GOT3 (cell line): ENCODE measurements around the gene BCL2L15.

Source experiments
- DNase-seq: peaks from one replicate; lab custom pipeline; 2025; ENCODE audit warnings: mixed read lengths; lab: John Stamatoyannopoulos, UW

BCL2L15 gene

DNA sequence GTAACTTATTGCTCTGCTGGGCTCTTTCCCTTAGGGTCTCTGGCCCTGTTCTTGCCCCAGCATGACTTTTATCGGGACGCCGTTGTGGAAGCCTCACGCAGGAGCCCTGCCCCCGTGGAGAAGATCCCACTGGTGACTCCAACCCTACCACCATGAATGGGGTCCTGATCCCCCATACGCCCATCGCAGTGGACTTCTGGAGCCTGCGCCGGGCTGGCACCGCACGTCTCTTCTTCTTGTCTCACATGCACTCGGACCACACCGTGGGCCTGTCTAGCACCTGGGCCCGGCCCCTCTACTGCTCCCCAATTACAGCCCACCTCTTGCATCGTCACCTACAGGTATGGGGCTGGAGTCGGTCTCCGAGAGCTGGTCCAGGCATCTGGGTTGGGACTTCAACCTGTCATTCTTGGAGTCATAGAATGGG is 18.1 kb upstream of the BCL2L15 start:
- DNase-seq, result no peak

DNA sequence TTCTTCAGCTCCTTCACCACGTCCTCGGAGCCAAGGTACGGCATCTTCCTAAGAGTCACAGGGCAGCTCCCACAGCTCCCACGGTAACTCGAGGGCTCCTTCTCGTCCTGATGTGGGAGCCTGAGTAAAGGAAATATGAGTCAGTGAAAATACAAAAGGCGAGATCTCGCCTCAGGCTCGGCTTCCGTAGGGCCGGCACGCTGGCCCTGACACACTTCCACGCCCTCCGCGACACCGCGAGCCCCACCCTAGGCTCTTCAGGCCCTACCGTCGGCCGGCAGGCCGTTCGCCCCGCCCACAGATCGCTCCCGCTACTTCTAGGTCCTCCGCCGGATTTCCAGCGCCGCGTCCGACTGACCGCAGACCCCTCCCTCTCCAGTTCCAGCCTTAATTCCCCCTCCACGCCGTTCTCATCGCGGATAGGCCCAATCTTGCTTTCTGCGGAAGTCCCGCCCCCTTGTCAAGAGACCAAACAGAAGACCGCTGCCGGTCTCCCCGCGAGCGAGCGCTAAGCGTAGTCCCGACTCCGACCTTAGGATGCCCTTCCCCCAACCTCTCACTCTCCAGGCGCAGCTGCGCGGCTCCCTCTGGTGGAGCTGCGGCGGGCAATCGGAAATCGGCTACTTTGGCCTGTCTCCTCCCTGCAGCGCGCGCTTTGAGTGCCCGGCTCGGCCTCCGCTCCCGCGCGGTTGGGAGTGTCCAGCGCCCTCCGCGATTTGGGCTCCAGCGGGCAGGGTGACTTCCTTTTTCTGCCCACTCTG is 17.5 kb upstream of the BCL2L15 start, which contains the start of the genes AP4B1 and DCLRE1B:
AP4B1 (minus strand) TSS at position 126 of the 761 bp plus-strand sequence; CDS start at position 44, 82 bp downstream.
DCLRE1B (plus strand) TSS at position 653 of the 761 bp plus-strand sequence. CDS start 261 bp downstream, outside the sequence.
- peak; percentile 86 for DNase-seq

DNA sequence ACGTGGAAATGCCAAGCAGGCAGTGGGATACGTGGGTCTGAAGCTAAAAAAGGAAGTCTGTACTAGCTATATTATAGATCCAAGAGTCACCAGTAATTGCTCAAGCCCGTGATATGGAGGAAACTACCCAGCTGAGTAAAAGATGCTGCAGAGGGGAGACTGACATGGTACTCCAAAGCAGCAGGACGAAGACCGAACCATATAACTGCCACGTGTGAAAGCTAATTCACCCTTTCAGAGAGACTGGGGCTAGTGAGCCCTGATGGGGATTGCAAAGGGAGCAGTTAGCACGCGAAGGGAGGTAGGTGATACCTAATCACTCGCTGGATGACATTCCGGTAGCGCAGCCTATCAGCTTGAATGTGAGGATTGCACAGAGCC is 16.9 kb upstream of the BCL2L15 start:
- no peak for DNase-seq

DNA sequence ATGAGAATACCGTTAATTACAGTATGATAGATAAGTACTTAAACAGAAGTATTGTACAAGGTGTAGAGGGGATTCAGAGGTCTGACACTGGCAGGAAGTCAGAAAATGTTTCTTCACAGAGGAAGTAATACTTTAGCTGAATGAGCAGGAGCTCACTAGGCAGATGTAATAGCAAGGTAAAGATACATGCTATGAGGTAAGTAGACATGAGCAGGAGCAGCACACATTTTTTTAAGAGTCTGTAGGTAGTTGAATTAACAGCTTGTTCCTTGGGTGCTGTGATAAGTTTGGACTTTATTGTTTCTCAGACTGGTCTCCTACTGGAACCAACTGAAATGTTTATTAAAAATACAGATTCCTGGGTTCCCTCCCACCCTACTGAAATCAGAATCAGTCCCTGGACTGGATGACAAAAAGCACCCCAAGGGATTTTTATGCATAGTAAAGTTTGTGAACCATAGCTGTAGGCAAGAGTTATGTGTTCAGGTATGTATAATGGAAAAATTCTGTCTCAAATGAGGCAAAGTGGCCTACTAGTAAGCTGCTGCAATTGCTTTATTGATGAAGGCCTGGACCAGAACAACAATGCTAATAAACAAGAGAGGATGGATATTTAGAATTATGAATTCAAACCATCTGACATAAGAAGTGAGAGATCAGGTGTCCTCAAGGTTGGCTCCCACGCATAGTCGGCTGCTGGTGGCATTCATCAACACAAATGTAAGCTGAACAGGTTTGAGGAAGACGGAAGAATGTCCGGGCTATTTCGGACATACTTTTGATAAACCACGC is 16.3 kb upstream of the BCL2L15 start:
- DNase-seq, result no peak

DNA sequence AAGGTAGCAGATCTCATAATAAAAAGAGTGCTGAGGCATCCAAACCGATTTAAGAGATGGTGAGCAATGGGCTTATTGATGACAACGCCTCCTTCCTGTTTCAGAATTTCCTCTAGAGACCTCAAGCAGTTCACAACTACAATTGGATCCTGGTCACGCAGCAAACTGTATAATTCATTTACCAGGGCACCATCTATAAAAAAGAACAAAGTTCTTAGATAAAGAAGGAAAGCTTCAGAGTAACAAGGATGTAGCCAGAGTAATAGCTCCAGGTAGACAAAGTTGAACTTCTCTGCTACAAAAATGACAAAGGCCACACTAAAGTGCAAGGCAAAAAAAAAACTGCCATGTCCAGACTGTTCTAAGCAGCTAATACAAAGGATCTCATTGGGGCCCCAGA is 13.8 kb upstream of the BCL2L15 start:
- DNase-seq, result no peak

DNA sequence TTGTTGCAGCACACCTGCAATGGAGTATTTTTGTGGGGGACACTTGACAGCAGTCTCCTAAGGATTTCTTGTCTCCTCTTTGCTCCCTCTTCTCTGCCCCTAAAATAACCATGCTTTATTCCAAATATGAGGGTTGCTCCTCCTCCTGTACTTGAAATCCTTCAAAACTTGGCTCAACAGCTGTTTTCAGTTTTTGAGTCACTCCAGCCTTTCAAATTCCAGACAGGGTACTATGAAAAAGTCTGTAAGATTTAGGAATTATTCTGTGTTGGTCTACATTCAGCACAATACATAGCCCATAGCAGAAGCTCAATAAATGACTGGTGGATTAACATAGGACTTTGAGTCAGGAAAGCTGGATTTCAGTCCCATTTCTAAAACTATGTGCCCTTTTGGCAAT is 11.7 kb upstream of the BCL2L15 start:
- DNase-seq, result no peak

DNA sequence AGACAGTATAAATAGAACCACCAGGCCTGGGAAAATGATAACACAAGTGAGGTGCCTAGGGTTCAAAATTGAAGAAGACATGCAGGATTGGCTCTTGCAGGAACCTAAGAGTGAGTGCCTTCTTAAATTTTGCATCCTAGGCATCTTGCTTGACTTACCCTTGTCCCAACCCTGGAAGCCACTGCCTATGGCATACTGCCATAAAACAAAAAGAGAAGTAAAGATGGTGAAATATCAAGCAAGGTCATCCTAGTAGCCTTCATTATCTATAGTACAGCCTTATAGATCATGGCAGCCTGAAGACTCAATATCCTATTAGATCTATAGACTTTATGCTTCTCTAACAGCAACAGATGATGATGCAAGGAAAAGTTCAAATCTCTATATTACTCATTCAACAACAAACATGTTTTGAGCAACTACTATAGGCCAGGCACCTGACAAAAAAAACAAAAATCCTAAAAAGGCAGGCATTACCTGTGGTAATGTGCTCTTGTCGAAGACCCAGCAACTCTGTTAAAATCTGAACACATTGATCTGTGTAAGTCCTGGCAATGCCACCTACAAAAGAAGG is 10.9 kb upstream of the BCL2L15 start:
- no peak for DNase-seq

DNA sequence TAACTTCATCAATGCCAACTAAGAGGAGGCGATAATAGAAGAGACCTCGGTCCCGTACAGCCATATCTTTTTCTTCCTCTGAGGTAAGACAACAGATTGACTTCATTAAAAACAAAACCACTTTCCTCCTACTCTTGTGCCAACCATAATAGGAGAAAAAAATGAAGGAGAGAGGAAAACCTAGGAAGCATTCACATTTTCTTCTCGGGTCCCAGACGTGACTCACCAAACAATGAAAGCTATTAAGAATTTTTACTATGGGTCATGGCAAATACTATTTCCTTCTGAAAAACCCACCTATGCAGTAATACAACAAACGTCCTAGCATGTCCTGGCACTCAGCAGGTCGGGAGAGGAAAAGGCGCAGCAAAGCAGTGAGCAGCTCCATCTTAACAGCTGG is 8.6 kb upstream of the BCL2L15 start:
- DNase-seq, result no peak

DNA sequence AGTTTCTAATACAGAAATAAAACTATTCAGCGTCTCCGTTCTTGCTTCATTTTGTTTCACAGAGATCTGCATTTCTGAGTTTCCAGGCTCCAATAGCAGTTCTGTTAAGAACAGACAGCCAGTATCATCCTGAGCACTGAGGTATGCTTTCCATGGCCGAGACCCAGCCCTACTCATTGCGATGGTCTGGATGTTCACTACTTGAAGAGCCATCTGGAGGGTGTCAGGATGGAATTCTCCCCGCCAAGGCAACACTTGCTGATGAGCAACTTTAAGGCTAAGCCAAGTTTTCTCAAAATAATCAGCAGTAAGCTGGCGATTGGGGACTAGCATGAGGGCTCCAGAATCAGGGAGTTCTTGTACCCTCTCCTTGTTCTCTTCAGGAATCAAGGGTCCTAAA is 7.7 kb upstream of the BCL2L15 start:
- no peak for DNase-seq

DNA sequence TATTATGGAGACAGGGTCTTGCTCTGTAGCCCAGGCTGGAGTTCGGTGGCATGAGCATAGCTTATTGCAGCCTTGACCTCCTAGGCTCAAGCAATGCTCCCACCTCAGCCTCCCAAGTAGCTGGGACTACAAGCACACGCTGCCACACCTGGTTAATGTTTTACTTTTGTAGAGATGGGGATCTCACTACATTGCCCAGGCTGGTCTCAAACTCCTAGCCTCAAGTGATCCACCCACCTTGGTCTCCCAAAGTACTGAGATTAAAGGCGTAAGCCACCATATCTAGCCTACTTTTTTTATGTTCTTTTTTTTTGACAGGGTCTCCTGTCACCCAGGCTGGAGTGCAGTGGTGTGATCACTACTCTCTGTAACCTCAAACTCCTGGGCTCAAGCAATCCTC is 5.9 kb upstream of the BCL2L15 start:
- no peak for DNase-seq

DNA sequence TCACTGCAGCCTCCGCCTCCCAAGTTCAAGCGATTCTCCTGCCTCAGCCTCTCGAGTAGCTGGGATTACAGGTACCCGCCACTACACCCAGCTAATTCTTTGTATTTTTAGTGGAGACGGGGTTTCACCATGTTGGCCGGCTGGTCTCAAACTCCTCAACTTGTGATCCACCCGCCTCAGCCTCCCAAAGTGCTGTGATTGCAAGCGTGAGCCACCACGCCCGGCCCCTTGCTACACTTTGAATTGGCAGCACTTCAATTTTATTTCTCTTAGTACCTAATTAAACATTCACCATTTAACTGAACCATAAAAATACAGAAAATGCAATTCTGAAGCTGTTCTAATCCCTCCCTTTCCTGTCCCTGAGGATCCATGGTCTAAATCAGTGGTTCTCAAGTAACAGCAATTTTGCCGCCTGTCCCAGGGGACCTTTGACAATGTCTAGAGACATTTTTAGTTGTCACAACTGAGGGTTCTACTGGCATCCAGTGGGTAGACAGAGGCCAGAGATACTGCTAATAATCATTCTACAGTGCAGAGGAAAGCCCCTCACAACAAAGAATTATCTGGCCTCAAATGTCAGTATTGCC is 4.3 kb upstream of the BCL2L15 start:
- no peak for DNase-seq

DNA sequence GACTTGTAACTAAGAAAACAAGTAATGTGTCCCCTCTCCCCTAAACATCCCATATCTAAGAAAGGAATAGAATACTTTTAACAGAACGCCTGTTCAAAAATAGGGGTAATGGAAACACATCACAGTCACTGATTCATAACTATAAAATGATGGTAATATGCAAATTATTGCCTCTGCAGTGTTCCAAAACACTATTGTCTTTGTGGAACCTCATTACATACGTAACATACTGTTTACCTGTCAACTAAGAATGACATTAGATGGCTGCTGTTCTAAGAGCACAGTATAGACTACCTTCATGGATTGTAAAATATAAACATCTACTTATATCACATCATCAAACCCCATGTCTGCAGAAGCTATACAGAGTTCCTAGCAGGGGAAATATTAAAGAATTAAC is 3.4 kb upstream of the BCL2L15 start:
- no peak for DNase-seq

DNA sequence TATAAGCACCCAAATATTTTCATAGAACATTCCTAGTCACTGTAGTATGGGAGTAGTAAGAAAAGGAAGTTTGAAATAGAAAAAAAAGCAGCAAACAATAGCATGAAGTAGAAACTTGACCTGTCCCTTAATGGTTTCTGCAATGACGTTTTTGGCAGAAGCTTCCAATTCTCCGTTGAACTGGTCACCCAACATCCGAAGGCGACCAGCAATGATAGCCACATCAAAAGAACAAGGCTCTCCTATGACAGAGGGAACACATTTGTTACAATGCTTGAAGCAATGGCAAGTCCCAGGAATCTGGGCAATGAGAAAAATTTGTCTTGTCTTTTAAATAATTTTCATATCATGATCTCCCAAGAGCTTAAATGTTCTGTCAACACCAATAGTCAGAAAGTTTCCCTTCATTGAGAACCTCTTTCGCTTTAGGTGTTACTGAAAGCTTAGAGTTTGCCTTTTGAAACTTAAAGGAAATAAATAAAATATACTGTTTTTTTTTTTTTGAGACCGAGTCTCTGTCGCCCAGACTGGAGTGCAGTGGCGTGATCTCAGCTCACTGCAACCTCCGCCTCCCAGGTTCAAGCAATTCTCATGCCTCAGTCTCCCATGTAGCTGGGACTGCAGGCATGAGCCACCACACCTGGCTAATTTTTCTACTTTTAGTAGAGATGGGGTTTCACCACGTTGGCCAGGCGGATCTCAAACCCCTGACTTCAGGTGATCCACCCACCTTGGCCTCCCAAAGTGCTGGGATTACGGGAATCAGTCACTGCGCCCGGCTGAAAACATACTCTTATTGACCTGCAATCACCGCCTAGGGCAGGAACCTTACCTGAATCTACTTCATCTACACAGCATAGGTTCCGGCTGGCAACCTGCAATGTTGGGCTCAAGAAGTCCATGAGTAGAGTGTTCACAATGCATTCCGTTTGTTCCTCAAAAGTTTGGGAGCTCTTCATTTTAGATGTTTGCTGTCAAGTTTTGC is 672 bp downstream of the BCL2L15 start:
- DNase-seq, result no peak

DNA sequence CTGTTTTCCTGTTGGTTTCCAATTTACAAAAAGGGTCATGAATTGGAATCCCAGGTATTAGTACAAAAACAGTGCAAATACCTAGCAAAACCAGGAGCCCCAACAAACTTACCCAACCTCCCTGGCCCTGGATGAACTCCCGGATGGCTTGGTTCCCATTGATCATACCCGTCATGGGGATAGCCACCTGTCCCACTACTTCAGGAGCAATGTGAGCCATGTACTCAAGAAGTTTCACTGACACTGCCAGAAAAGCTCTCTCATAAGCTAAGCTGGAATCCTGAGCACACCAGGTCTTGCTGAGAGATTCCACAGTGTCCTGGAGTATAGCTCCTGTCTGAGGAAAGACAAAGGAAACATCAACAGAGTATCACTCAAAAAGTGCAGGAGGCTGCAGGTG is 5.7 kb downstream of the BCL2L15 start:
- no peak for DNase-seq

DNA sequence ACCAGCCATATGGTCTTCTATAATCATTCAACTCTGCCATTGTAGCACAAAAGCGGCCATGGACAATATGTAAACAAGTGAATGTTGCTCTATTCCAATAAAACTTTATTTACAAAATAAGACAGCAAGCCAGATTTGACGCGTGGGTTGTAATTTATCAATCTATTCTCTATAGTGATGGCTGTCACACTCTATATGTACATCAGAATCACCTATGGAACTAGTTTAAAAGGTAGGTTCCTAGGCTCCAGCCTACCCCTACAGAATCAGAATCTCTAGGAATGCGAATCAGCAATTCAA is 7.7 kb downstream of the BCL2L15 start:
- DNase-seq, result no peak

DNA sequence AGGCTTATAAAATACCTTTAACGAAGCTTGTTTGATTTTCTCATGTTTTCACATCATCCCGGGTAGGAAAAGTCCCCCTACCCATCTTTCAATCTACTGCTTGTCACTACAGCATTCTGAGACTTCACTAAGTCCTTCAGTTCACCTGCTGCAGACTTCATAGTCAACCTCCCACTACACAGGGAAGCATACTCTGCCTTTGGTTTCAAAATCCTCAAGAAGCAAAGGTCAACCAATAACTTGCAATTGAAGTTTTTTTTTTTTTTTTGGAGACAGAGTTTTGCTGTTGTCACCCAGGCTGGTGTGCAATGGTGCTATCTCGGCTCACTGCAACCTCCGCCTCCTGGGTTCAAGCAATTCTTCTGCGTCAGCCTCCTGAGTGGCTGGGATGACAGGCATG is 11.2 kb downstream of the BCL2L15 start:
- no peak for DNase-seq

DNA sequence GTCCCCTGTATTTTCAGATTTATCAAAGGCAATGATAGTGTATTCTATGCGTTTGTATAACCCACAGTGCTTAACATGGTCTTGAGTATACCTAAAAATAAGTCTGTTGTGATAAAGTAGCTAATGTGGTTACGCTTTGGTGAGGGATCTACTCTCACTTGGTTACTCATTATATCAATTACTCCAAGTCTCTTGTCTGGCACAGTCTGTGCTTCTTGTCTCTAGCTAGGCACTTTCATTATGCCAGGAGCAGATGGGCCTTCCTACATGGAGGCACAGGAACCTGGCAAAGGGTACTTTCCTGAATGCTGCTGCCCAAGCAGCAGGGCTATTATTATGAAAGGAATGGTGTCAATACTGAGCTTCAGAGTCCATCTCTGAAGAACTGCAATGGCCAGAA is 11.7 kb downstream of the BCL2L15 start:
- DNase-seq, result no peak

DNA sequence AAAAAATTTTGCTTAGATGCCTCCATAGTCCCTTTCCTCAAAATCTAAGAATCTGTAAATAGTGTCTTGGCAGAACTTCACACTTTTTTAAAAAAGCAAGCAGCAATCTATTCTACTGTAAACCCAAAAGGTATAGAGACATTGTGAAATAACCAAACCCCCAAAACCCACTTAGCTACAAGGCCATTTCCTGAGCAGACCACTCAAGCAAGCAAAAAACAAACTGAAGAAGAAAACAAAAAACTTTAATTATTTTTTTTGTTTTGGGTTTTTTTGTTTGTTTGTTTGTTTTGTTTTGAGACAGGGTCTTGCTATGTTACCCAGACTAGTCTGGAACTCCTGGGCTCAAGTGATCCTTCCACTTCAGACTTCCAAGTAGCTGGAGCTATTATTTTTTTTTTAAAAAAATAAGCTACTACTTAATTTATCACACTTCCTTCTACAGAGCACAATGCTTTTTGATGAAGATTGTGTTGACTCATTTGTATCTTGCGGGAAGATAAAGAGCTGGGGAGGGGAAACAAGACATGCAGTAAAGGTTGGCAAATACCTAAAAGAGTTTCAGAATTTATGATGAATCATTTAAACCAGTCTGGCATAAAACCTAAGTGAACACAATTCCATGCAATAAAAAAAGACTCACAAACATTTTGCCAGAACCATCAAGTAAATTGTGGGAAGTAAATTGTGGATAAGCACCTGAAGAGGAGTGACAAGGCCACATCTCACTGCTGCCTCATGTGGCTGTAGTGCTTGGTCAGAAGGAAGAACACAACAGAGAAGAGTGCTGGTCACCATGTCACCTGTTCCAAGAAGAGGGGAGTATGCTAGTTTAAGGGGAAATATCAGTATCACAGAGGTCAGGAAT is 13.1 kb downstream of the BCL2L15 start:
- DNase-seq, result no peak

DNA sequence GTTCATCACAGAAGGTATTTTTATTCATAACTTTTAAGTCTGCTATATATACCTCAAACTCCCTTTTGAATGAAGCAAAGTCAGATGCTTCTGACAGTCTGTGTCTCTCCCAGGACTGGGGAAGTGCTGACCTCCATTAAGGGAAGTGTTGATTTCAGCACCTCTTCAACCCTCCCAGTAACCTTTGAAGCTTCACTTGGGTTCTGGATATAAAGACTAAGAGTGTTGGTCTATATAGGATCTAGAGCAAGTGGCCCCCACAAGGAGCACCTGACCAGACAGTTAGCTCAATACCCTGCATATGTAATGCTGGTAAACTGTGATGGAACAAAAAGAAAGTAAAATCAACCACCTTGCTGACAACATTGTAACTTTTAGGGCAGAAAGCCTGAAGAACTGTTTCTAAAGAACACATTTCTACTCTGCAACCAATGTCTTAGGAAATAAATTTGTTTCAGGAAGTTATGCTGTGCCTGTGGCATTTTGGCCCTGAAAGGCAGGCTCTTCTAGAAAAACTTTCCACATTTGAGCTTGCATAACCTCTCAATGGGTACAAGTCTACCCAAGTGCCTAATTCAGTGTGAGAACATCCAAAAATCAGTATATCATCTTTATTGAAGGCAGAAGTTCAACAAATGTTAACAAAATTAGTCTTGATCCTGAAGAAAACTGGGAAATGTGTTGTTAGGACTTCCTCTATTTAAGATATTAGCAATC is 15.0 kb downstream of the BCL2L15 start:
- DNase-seq, result no peak

DNA sequence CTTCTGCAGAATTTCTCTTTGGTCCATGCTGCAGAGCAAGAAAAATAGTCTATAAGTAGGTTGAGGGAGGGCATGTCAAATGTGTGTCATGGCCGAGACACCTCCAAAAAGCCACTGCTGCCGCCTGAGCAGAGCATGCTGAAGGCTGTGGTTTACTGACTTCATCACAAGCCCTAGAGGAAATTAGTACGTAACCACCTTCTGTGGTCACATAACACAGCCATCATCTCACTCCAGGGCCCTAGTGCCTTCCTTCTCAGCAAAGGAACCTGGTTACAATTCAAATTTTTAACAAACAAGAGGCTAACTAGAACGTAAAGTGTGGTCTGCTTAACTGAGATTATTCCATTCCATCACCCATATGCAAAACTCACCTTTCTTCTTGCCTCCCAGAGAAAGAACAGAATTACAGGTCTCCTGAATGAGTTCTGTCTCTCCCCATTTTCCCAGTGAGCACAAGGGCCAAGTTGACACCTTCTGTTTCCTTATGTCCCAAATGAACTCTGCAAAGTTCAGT is 15.7 kb downstream of the BCL2L15 start, which contains the start of gene PTPN22:
PTPN22 (minus strand) TSS at position 116 of the 517 bp plus-strand sequence.
- DNase-seq, result peak; percentile 12
